Subcutaneous adipose tissue (tissue), 4 donors: ENCODE measurements around the gene CD40. TPM values are rescaled to one million over a fixed set of nuclear protein-coding genes. Genes with fewer than 3 reads are reported as not detected.

Source experiments
- total RNA-seq, 4 donors: library from RNA; depleted of rRNA; stranded (reverse); fragments of >200 nt; gene quantifications; one replicate each; pipeline ENCODE4 v1.1.0, GENCODE V29; 2016
- TF ChIP-seq, protein P1 (sequence below): fragments of 450-650 bp; IDR thresholded peaks from one replicate; pipeline ENCODE4 v1.5.1; 2016; ENCODE audit warnings: low read depth, mild to moderate bottlenecking, control low read depth, antibody characterized with exemption, moderate library complexity

Gene CD40
- total RNA-seq, 4 donors from 2014 or later, result 9.5 to 22.8 (median 17.7) TPM

DNA sequence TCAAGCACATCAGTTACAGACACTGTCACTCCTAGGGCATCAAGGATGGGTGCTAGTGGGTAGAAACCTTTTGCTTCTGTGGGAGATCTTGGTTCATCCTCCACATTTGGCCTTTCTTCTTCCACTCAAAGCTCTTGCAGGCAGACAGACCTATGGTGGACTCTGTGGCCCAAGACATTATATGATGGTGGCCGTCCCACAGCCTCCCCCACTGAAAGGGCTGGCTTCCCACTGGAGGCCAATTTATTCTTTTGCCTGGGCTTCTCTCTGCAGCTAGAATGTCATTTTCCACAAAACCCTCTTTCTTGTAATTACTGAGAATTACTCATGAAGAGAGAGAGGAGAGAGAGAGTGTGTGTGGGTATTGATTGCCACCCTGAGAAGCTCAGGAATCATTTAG lies 43.8 kb downstream of the CD40 start:
- TF ChIP-seq, protein P1, sequence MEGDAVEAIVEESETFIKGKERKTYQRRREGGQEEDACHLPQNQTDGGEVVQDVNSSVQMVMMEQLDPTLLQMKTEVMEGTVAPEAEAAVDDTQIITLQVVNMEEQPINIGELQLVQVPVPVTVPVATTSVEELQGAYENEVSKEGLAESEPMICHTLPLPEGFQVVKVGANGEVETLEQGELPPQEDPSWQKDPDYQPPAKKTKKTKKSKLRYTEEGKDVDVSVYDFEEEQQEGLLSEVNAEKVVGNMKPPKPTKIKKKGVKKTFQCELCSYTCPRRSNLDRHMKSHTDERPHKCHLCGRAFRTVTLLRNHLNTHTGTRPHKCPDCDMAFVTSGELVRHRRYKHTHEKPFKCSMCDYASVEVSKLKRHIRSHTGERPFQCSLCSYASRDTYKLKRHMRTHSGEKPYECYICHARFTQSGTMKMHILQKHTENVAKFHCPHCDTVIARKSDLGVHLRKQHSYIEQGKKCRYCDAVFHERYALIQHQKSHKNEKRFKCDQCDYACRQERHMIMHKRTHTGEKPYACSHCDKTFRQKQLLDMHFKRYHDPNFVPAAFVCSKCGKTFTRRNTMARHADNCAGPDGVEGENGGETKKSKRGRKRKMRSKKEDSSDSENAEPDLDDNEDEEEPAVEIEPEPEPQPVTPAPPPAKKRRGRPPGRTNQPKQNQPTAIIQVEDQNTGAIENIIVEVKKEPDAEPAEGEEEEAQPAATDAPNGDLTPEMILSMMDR, result no peak

DNA sequence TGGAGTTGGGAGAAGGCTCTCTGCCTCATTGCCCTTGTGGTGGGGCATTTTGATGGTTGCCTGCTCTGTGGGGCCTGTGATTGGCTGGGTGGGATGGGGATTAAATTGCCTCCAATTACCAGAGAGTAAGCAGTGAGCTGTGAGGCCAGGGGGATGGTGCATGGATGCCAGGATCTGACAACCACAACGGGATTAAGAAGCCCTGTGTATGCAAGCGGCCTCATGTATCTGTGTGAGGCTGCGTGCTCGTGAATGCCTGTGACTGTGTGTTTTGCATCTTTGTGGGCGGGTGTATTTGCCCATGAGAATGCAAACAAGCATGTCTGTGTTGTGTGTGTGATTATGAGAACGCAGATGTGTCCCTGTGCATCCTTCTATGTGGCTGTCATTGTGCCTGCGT lies 46.1 kb downstream of the CD40 start:
- TF ChIP-seq, protein P1, result no peak

DNA sequence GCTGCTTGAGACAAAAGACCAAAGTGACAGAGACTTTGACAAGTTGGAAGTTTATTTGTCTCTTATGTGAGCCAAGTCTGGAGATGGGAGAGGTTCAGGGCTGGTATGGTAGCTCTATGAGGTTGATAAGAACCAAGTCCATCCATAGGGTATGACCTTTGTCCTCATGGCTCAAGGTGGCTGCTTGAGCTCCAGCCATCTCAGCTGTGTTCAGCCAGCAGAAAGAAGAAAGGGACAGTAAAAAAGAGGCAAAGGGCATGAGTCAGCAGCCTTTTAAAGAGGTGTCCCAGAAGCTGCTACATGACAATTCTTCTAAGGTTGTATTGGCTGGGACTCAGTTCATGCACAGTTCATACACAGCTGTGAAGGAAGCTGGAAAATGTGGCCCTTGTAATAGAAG lies 49.0 kb downstream of the CD40 start:
- TF ChIP-seq, protein P1, result no peak

DNA sequence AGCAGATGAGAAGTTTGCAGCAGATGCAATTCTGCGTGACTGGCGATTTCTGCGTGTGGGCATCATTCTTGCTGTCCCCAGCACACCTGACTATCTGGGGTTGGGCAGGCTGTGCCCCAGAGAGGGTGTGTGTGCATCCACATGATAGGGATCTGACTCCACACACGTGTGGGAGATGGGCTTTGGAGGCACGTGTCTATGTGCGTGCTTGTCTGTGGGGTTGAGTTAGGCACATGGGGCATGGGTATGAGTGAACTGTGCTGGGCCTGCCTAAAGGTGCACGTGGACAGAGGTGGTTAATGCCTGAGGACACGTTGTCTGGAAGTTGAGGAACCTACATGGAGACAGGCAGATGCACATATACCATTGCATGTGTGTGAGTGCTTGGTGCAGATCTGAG lies 50.3 kb downstream of the CD40 start:
- TF ChIP-seq, protein P1, result no peak

DNA sequence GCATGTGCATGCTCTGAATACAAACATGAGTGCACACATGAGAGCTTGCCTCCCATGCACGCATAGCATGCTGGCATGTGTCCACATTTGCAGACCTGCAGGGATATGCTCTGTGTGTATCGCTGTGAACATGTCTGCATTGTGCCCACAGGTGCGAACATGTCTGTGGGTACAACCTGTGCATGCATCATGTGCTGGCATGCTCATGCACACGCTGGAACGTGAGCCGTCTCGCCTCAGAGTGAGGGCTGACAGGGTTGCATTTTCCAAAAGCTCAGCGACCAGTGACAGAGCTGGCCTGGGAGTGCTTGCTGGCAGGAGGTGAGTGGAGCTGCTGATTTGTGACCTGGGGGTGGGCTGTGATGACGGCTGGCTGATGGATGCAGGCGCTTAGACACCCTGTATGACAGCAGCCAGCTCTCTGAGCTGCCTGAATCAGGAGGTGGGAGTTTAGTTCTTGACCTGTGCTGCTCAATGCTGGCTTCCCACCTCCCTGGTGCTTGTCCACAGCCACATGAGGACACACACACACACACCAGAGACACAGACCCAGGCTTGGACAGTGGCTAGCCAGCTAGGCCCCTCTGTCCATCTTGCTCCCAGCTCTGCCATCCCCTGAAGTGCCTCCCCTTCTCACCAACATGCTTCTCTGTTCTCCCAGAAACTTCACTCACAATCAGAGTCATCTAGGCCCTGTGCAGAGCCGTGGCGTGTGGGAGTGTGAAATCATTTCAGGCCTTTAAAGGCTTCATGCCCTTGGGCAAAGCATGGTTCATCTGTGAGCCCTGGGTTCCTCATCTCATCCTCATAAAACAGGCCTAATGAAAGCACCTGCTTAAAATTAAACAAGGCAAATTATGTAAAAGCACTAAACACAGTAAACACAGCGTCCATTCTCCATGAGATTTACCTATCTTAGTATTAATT lies 51.4 kb downstream of the CD40 start:
- TF ChIP-seq, protein P1, result no peak

DNA sequence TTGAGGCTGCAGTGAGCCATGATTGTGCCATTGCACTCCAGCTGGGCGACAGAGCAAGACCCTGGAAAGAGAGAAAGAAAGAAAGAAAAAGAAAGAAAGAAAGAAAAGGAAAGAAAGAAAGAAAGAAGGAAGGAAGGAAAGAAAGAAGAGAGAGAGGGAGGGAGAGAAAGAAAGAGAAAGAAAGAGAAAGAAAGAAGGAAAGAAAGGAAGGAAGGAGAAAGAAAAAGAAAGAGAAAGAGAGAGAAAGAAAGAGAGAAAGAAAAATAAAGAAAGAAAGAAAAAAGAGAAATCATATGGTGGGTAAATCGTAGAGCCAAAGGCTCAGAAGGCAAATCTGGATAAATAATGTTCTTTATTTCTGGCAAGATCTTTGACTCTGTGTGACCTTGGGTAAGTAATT lies 53.4 kb downstream of the CD40 start:
- TF ChIP-seq, protein P1, result no peak

DNA sequence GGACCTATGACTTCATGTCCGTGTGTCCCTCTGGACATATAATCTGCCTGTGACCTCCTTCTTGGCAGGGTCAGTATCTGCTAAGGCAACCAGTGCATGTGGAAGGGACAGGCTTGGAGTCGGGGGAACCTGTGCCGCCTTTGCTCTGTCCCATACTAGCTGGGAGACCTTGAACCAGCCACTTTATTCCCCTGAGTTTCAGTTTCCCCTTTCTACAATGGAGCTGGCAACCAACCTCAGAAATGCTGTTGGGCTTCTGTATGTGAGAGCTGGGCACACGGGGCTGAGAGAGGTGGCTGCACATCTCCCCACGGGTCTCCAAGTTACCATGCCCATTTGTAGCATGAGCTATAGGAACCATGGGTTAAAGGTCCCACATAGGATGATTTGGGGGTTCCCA lies 53.8 kb downstream of the CD40 start:
- TF ChIP-seq, protein P1, result no peak
